Osteoblast (primary cell): ENCODE measurements around the gene ANKS1B. TPM values are rescaled to one million over a fixed set of nuclear protein-coding genes. Genes with fewer than 3 reads are reported as not detected.

Experiments used
- DNase-seq: peaks from one replicate; pipeline ENCODE4 v3.0.0; 2011; ENCODE audit warnings: low spot score, mixed read lengths; ENCODE audit not compliant: insufficient read length; ENCODE audit errors: missing footprints
- H2AFZ ChIP-seq: 2 replicates; pipeline ENCODE4 v1.6.0; 2011; ENCODE audit warnings: mild to moderate bottlenecking, low read length
- H3K27ac ChIP-seq: 2 replicates; pipeline ENCODE4 v1.5.1; 2011; ENCODE audit warnings: mild to moderate bottlenecking, low read depth, low read length, moderate library complexity
- H3K27me3 ChIP-seq: 2 replicates; pipeline ENCODE4 v1.6.0; 2012; ENCODE audit warnings: mild to moderate bottlenecking, control low read depth, inconsistent platforms, low read length, moderate library complexity; ENCODE audit not compliant: insufficient read depth
- H3K36me3 ChIP-seq: 2 replicates; pipeline ENCODE4 v1.5.1; 2011; ENCODE audit warnings: mild to moderate bottlenecking, low read length, control low read depth, moderate library complexity; ENCODE audit not compliant: insufficient read depth
- H3K4me1 ChIP-seq: 2 replicates; pipeline ENCODE4 v1.5.1; 2011; ENCODE audit warnings: mild to moderate bottlenecking, low read length, control low read depth, moderate library complexity; ENCODE audit not compliant: insufficient read depth
- H3K4me2 ChIP-seq: 2 replicates; pipeline ENCODE4 v1.6.0; 2011; ENCODE audit warnings: mild to moderate bottlenecking, low read length; ENCODE audit not compliant: insufficient read depth
- H3K4me3 ChIP-seq: fragments of 200-600 bp; sonication (generic); 3 replicates; pipeline ENCODE4 v1.5.1; 2012; ENCODE audit warnings: mild to moderate bottlenecking, low read length, inconsistent platforms; ENCODE audit not compliant: insufficient read depth
- H3K79me2 ChIP-seq: 2 replicates; pipeline ENCODE4 v1.6.0; 2012; ENCODE audit warnings: mild to moderate bottlenecking, low read length, control low read depth, inconsistent platforms; ENCODE audit not compliant: insufficient read depth
- H3K9me3 ChIP-seq: 2 replicates; pipeline ENCODE4 v1.5.1; 2011; ENCODE audit warnings: low read depth, low read length, control low read depth
- H4K20me1 ChIP-seq: 2 replicates; pipeline ENCODE4 v1.6.0; 2012; ENCODE audit warnings: mild to moderate bottlenecking, low read length, control low read depth; ENCODE audit not compliant: insufficient read depth
- CTCF ChIP-seq: IDR thresholded peaks from 2 replicates; pipeline ENCODE4 v1.5.1; 2011; ENCODE audit warnings: mild to moderate bottlenecking, low read depth, low read length, moderate library complexity; ENCODE audit errors: extremely low read depth
- total RNA-seq: library from RNA; depleted of rRNA; stranded (reverse); fragments of >200 nt; gene quantifications from 2 replicates; pipeline ENCODE4 v1.2.3, GENCODE V29; 2012

The ANKS1B gene
- total RNA-seq, 1 donor, result 2.2 TPM

GRCh38 chr12:98955284-98955683 is 1029.5 kb downstream of the ANKS1B start:
- H3K79me2 ChIP-seq, result no peaks in the 10 kb centered on the region
- no peaks in the 10 kb centered on the region for H3K36me3 ChIP-seq
- H3K4me2 ChIP-seq, result no peak overlapping the region
- no peaks in the 10 kb centered on the region for H3K27me3 ChIP-seq
- no peaks in the 10 kb centered on the region for H4K20me1 ChIP-seq
- DNase-seq, result no peak
- H3K4me1 ChIP-seq, result no peaks in the 10 kb centered on the region
- H3K4me3 ChIP-seq, result no peak overlapping the region
- no peaks in the 10 kb centered on the region for H3K9me3 ChIP-seq
- no peak for TF ChIP-seq CTCF
- no peak overlapping the region for H2AFZ ChIP-seq
- no peak overlapping the region for H3K27ac ChIP-seq

GRCh38 chr12:98954506-98954905 is 1030.2 kb downstream of the ANKS1B start:
- H4K20me1 ChIP-seq, result no peaks in the 10 kb centered on the region
- H3K36me3 ChIP-seq, result no peaks in the 10 kb centered on the region
- no peaks in the 10 kb centered on the region for H3K9me3 ChIP-seq
- H3K4me2 ChIP-seq, result no peak overlapping the region
- no peak for DNase-seq
- H3K79me2 ChIP-seq, result no peaks in the 10 kb centered on the region
- H3K27ac ChIP-seq, result no peak overlapping the region
- no peak for TF ChIP-seq CTCF
- H3K4me3 ChIP-seq, result no peak overlapping the region
- no peaks in the 10 kb centered on the region for H3K27me3 ChIP-seq
- H3K4me1 ChIP-seq, result no peaks in the 10 kb centered on the region
- H2AFZ ChIP-seq, result no peak overlapping the region

- no peaks in the 10 kb centered on the region for H3K36me3 ChIP-seq
- H4K20me1 ChIP-seq, result no peaks in the 10 kb centered on the region
- no peaks in the 10 kb centered on the region for H3K4me1 ChIP-seq
- no peak overlapping the region for H2AFZ ChIP-seq
- no peak overlapping the region for H3K4me2 ChIP-seq
- no peaks in the 10 kb centered on the region for H3K9me3 ChIP-seq
- no peak for TF ChIP-seq CTCF
- DNase-seq, result no peak
- no peaks in the 10 kb centered on the region for H3K27me3 ChIP-seq
- H3K4me3 ChIP-seq, result no peak overlapping the region
- no peak overlapping the region for H3K27ac ChIP-seq
- no peaks in the 10 kb centered on the region for H3K79me2 ChIP-seq
These were observed 1033.3 kb downstream of the ANKS1B start for GRCh38 chr12:98951406-98951805.

- Histone ChIP-seq H3K4me2 (no peak overlapping the region), H2AFZ (no peak overlapping the region)
These were observed 1036.3 kb downstream of the ANKS1B start for GRCh38 chr12:98948343-98948949.

More at GRCh38 chr12:98948343-98948949, 1036.3 kb downstream of the ANKS1B start:
- H3K27ac ChIP-seq, result no peak overlapping the region
- H3K36me3 ChIP-seq, result no peaks in the 10 kb centered on the region
- no peaks in the 10 kb centered on the region for H3K4me1 ChIP-seq
- H3K79me2 ChIP-seq, result no peaks in the 10 kb centered on the region
- no peaks in the 10 kb centered on the region for H3K27me3 ChIP-seq
- no peaks in the 10 kb centered on the region for H3K9me3 ChIP-seq
- TF ChIP-seq CTCF, result no peak
- no peak overlapping the region for H3K4me3 ChIP-seq
- H4K20me1 ChIP-seq, result no peaks in the 10 kb centered on the region
- no peak for DNase-seq
